ENCODE results near the gene PSPH.

DNA sequence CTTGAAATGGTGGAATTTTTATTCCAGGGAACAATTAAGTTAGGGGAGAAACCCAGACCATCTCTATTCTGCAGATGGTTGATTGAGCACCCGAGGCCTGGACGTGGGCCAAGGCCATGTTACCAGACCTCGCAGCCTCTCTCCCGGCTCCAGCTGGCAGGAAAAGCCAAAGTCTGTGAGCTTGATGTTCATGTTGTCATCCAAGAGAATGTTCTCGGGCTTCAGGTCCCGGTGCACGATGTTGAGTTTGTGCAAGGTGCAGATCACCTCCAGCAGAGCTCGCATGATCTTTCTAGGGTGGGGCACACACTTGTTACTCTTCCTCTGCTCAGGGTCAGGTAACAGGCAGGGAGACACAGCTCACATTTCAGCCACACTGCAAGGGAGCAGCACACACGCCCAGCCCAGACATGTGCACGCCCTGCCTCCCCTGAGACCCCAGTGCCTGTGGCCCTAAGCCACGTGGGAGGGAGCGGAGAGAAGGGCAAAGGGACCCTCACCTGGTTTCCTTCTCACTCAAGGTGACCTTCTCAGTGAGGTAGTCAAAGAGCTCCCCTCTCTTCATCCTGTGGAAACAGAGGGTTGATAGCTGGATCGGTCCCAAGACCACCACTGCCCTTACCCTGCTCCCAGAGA is 32.0 kb upstream of the PSPH start:
- TF ChIP-seq, protein P1, sequence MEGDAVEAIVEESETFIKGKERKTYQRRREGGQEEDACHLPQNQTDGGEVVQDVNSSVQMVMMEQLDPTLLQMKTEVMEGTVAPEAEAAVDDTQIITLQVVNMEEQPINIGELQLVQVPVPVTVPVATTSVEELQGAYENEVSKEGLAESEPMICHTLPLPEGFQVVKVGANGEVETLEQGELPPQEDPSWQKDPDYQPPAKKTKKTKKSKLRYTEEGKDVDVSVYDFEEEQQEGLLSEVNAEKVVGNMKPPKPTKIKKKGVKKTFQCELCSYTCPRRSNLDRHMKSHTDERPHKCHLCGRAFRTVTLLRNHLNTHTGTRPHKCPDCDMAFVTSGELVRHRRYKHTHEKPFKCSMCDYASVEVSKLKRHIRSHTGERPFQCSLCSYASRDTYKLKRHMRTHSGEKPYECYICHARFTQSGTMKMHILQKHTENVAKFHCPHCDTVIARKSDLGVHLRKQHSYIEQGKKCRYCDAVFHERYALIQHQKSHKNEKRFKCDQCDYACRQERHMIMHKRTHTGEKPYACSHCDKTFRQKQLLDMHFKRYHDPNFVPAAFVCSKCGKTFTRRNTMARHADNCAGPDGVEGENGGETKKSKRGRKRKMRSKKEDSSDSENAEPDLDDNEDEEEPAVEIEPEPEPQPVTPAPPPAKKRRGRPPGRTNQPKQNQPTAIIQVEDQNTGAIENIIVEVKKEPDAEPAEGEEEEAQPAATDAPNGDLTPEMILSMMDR (conservative IDR thresholded peaks at IDR 0.05 in 1 of 2, IDR thresholded peaks at IDR 0.05 in 1 of 2; ENCODE audit: low read depth in 1 of 2, low read length in 2 of 2), result no peak
- TF ChIP-seq EZH2 (IDR thresholded peaks at IDR 0.05; ENCODE audit: low read length, missing control alignments), result no peak

Measured in fibroblast of lung (primary cell).